CD4-positive, alpha-beta T cell treated with Interleukin-15 for 4 hours (primary cell): ENCODE measurements around the gene JAKMIP3.
"Not testable (repeated sequence)": the region's sequence is repeated elsewhere in the genome, so short reads cannot be mapped to it uniquely, and the experiment has no call there.

Experiments used
- DNase-seq: peaks from one replicate; pipeline ENCODE4 v3.0.0-alpha.2; 2020; ENCODE audit warnings: low spot score

JAKMIP3 gene

GRCh38 chr10:132066186-132066585 is 440 bp downstream of the JAKMIP3 start:
- no peak for DNase-seq

GRCh38 chr10:132066812-132067211 is 1.1 kb downstream of the JAKMIP3 start:
- no peak for DNase-seq

DNA sequence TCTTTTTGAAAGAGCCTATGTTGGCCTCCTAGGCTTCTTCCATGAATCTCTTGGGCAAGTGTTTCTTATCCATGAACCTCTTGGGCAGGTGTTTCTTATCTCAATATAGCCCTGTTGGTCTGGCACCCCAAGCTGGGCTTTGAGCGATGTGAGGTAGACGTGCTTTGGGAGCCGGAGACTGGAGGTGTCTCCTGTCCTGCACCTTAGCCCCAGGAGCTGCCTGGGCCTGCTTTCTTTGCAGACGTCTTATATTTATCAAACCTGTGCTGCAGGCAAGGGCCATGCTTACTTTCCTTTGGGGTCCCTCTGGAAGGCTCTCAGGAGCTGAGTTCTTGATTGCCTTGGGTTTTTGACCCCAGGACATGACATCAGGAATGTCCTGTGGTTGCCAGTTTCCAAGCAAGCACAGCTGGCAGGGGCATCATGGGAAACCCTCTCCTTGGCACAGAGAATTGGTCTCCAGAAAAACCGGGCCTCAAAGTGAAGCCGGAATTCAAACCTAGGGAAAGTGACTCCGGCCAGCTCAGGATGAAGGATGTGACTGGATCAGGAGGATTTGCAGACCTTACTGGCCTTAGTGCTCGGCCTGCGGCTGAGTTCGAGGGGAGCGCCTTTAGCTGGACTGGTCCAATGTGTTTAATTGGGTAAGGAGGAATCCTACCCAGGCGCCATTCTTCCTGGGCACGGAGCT is 2.8 kb downstream of the JAKMIP3 start:
- DNase-seq = no peak

GRCh38 chr10:132069122-132069848 is 3.5 kb downstream of the JAKMIP3 start:
- DNase-seq = no peak

DNA sequence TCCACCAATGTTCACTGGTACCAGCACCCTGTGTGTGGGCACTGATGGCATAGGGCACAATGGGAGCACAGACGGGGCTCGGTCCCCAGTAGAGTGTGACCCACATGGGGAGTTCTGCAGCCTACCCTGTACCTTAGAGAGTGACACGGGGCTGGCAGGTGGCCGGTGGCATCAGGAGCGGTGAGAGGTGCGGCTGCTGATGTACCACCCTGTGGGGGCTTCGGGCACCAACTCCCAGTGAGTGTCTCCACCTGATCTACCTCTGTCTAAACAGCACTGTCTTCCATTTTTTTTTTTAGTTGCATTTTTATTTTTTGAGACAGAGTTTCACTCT is 4.1 kb downstream of the JAKMIP3 start:
- no peak for DNase-seq

GRCh38 chr10:132070724-132071123 is 5.0 kb downstream of the JAKMIP3 start:
- DNase-seq = no peak

DNA sequence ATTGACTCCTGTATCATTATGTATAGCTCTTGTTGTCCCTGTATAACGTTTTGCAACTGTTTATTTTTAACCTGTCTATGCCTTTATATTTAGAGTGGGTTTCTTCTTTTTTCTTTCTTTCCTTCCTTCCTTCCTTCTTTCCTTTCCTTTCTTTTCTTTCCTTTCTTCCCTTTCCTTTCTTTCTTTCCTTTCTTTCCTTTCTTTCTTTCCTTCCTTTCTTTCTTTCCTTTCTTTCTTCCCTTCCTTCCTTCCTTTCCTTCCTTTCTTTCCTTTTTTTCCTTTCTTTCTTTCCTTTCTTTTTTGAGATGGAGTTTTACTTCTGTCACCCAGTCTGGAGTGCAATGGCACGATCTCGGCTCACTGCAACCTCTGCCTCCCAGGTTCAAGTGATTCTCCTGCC is 5.9 kb downstream of the JAKMIP3 start:
- no peak for DNase-seq

DNA sequence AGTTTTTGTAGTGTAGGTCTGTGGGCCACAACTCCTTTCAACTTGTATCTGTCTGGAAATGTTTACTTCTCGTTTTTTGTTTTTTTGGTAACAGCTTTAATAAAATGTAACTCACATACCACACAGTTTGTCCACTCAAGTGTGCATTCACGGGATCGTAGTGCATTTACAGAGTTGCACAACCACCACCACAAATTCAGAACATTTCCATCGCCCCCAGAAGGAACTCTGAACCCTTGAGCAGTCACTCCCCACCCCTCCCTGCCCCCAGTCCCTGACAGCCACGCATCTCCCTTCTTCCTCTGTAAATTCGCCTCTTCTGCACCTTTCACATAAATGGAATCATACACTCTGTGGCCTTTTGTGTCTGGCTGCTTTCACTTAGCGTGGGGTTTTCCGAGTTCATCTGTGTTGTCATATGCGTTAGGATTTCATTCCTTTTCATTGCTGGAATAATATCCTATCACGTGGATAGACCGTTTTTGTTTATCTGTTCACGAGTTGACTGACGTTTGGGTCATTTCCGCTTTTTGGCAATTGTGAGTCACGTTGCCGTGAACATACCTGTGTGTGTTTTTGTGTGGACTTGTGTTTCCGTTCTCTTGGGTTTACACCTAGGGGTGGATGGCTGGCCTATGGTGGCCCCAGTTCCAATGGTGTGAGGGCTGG is 10.3 kb downstream of the JAKMIP3 start:
- no peak for DNase-seq

- DNase-seq = no peak
Measured at GRCh38 chr10:132076578-132077081, 10.9 kb downstream of the JAKMIP3 start.

DNA sequence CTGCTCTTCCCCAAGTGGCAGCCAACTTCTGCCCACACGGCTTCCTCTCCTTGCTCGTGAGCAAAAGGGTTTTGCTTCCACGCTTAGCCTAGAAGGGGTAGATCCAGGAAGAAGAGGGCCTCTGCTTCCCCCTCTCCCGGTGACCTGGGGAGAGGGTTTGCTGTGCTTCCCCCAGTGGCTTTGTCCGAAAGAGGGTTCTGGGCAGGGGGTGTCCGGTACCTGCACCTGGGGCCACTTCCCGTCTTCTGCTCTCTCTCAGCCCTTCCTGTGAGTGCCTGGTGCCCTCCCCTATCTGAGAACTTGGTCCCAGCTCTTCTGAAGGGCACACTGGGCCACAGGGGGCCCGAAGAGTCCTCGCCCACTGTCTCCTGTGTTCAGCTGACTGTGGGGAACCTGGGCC is 11.3 kb downstream of the JAKMIP3 start:
- DNase-seq = no peak

DNA sequence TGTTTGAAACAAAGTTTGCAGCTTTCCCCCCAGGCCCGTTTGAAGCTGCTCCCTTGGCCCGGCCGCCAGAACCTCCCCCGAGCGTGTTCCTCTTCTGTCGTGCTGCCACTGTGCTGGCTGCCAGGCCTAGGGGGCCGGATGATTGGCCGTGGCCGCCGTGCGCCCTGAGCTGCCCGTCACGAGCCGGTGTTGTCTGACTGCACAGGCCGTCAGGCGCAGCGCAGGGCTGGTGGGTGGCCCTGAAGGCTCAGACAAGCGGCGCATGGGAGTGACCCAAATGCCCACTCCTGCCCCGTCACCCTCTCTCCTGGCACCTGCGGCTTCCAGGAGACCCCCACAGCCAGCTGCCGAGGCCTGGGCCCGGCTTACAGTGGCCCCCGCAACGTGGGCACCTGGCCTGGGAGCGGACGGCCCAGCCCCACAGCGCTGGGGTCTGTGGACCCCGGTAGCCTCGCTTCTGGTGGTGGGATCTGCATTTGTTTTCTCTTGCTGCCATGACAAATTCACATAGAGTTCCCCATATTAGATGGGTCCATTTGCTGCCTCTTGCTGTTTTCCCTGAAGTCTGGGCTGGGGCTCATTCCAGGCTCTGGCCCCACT is 13.1 kb downstream of the JAKMIP3 start:
- no peak for DNase-seq

- DNase-seq = not testable (repeated sequence)
Measured at GRCh38 chr10:132084384-132084783, 18.6 kb downstream of the JAKMIP3 start.

DNA sequence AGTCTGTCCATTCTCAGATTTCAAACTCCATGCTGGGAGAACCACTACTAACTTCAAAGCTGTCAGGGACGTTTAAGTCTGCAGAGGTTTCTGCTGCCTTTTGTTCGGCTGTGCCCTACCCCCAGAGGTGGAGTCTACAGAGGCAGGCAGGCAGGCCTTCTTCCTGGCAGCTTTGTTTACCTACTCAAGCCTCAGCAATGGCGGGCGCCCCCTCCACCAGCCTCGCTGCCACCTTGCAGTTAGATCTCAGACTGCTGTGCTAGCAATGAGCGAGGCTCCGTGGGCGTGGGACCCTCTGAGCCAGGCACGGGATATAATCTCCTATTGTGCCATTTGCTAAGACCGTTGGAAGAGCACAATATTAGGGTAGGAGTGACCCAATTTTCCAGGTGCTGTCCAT is 27.5 kb downstream of the JAKMIP3 start:
- not testable (repeated sequence) for DNase-seq

GRCh38 chr10:132094581-132095234 is 29.0 kb downstream of the JAKMIP3 start:
- no peak for DNase-seq

GRCh38 chr10:132095403-132096113 is 29.8 kb downstream of the JAKMIP3 start:
- DNase-seq = no peak

DNA sequence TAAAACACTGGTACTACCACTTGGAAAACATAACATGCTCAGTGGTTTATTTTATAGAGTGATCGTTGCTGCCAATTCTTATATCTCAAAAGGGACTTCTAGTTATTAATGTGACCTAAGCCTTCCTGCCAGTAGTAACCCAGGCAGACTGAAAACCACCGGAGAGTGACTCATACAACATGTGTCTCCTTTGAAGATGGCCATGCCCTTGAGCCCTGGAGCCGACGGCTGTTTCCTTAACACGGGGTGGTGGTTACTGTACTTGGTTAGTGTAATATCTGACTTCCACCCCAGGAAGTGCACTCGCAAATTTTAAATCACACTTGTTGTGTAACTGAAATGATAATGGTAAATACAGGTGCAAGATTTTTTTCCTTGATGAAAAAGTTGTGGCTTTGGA is 30.5 kb downstream of the JAKMIP3 start:
- DNase-seq = no peak

- no peak for DNase-seq
Measured at GRCh38 chr10:132096863-132097478, 31.2 kb downstream of the JAKMIP3 start.

GRCh38 chr10:132097609-132098377 is 32.0 kb downstream of the JAKMIP3 start:
- no peak for DNase-seq

- DNase-seq = no peak
Measured at GRCh38 chr10:132098539-132099388, 33.0 kb downstream of the JAKMIP3 start.
